ENCODE measurements around the gene DSN1.
A peak's percentile ranks its signal among the peaks of the same experiment; 100 is the strongest.

The DSN1 gene

GRCh38 chr20:36818185-36818584 is 44.6 kb upstream of the DSN1 start:
- TF ChIP-seq CTCF (IDR thresholded peaks at IDR 0.05; ENCODE audit: low read depth, low read length) = no peak
- H3K4me3 ChIP-seq (ENCODE audit: low read depth, low read length) = no peak overlapping the region

DNA sequence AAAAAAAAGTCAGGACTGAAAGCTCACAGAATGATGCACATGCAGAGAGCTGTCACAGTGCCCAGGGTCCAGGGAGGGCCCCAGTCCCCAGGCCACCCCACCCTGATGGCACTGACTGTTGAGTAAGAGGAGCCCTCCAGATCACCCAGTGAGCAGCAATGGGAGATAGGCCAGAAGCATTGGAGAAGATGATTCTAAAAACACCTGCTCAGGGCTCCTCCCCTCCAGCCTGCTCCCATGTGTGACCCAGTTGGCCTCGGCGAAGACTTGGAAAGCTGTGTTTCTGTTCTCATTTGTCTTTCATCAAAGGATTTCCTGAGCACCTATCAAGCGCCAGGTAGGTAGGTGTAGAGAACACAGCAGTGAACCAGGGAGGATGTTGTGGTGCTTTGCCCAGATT is 43.9 kb upstream of the DSN1 start:
- TF ChIP-seq CTCF (IDR thresholded peaks at IDR 0.05; ENCODE audit: low read depth, low read length) = no peak
- no peak overlapping the region for H3K4me3 ChIP-seq (ENCODE audit: low read depth, low read length)

DNA sequence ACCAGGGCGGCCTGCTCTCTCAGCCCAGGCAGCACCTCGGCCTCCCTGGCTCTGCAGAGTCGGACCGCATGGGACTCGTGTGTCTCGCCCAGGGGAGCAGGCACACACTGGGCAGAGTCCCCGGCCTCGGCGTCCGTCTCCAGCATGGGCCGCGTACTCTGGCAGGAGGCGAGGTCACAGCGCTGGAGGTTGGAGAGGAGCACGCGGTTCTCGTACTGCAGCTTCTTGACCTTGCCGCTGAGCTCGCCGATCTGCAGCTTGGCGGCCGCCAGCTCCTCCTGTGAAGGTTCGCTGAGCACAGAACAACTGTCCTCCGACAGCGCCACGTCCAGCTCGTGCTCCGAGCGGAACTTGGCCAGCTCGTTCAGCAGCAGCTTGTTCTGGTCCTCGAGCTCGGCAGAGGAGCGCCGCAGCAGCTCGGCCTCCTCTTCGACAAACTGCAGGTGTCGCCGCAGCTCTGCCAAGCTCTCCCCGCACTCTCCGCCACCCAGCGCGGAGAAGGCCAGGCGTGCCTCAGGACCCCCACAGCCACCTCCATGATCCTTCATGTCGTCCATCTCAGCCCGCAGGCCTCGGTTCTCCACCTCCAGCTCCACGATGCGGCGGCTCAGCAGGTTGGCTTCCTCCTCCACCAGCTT is 42.0 kb upstream of the DSN1 start:
- no peak for TF ChIP-seq CTCF (IDR thresholded peaks at IDR 0.05; ENCODE audit: low read depth, low read length)
- no peak overlapping the region for H3K4me3 ChIP-seq (ENCODE audit: low read depth, low read length)

DNA sequence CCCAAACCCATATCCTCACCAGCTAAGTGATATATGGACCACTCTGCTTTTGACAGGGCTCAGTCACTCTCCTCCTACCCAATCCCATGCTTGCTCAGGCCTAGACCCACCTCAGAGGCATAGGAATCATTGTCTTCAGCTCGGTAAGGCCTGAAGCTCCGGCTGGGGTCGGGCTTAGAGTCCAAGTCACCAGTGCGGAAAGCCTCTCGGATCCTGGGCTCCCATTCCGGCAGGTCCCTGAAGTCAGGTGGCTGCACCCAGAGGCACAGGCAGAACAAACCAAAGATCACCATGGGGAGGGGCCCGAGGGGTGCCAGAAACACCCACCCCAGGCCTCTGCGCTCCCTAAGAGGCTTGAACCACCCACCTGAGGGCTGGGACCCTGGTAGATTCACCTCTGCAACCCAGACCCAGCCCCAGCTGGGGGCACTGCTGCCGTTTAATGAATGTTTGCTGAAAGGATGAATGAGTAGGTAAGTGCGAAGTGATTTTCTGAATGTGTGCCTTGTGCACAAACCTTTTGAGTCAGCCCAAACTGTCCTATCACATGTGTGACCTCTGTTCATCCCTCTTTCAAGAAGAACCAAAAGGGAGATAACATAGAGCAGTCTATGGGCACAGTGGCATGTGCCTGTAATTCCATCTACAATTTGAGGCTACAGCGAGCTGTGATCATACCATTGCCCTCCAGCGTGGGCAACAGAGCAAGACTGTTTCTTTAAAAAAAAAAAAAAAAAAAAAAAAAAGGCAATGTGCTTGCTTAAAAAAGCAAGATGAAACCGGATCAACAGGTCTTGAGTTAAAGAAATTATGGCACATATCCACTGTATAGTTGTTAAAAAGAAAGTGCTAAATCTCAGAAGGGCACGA is 39.3 kb upstream of the DSN1 start:
- TF ChIP-seq CTCF (IDR thresholded peaks at IDR 0.05; ENCODE audit: low read depth, low read length) = no peak
- no peak overlapping the region for H3K4me3 ChIP-seq (ENCODE audit: low read depth, low read length)

DNA sequence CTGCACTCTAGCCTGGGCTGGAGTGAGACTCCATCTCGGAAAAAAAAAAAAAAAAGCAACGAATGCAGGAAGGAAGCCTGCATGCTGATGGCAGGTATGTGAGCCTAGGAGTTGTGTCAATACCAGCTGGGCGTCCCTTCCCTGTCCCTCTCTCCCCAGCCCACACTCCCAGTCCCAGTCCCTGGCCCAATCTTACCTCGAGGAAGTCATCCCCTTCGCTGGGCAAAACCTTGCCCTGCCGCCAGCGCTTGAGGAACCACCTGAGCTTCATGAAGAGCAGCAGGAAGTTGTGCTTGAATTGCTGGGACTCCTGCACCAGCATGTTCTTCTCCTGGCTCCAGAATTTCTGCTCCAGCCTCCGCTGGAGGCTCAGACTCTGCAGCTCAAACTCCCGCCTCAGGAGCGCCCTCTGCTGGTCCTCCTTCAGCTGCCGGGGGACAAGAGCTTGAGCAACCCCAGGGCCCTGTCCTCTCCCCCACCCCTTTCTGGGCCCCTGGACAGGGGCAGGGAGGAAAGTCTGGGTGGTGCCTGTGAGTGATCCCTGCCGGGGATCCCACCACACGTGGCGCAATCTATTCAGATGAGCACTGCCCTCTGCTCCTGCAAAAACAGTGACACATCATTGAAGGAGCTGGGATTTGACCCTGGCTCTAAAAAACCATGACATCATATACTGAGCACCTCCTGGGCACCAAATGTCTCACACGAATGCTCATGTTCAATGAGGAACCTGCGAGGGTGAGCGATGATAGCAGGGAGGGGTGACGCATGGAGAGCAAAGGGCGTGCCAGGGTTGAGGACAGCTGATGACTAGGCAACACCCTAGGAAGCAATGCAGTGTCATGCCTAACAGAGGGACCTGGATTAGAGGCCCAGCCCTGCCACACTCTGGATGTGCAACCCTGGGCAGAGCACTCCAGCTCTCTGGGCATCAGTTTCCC is 35.0 kb upstream of the DSN1 start:
- no peak overlapping the region for H3K4me3 ChIP-seq (ENCODE audit: low read depth, low read length)
- TF ChIP-seq CTCF (IDR thresholded peaks at IDR 0.05; ENCODE audit: low read depth, low read length) = peak; percentile 90

DNA sequence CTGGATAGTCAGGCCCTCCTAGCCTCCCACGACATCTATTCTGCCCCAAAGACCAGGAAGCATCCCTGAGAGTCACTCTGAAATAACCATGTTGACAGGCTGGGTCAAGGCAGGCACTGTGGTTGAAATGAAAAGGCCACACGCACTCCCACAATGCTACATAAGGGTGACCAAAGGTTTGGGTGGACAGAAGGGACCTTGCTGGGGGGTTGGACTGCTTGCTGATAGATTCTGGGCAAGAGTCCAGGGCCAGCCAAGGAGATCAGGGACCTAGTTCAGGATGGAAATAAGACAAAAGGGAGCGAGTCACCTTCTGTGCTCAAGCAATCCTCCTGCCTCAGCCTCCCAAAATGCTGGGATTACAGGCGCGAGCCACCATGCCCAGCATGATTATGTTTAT is 32.5 kb upstream of the DSN1 start:
- no peak for TF ChIP-seq CTCF (IDR thresholded peaks at IDR 0.05; ENCODE audit: low read depth, low read length)
- H3K4me3 ChIP-seq (ENCODE audit: low read depth, low read length) = no peak overlapping the region

All from WI38 (cell line).